Measurements from ENCODE around the gene TALDO1.

- TF ChIP-seq EP300 (conservative IDR thresholded peaks at IDR 0.05; ENCODE audit: poor library complexity, severe bottlenecking): no peak
- no peak for TF ChIP-seq EZH2 (IDR thresholded peaks at IDR 0.05; ENCODE audit: borderline replicate concordance, insufficient read depth, low read length, poor library complexity, severe bottlenecking)
- no peak for TF ChIP-seq POLR2AphosphoS5 (IDR thresholded peaks at IDR 0.05)
- no peak for TF ChIP-seq CTCF (IDR thresholded peaks at IDR 0.05; ENCODE audit: poor library complexity, severe bottlenecking)
- TF ChIP-seq REST (IDR thresholded peaks at IDR 0.05; ENCODE audit: borderline replicate concordance): no peak
Measured at GRCh38 chr11:720642-721246, 26.5 kb upstream of the TALDO1 start.

All from neural cell (in vitro differentiated cells).